OCI-LY3 (cell line): Measurements from ENCODE around the gene CYP24A1.

Source experiments
- H2AFZ ChIP-seq: fragments of 200-600, 300-600 bp; shearing (Covaris generic); 2 replicates; pipeline ENCODE4 v1.6.0; 2014; ENCODE audit warnings: antibody characterized with exemption, low read depth, low read length
- H3K27ac ChIP-seq: fragments of 200-600, 300-600 bp; sonication (generic); 2 replicates; pipeline ENCODE4 v1.5.1; 2014; ENCODE audit warnings: mild to moderate bottlenecking, low read length, moderate library complexity, mixed read lengths
- H3K27me3 ChIP-seq: fragments of 200-600, 300-600 bp; sonication (generic); 2 replicates; pipeline ENCODE4 v1.6.1; 2014; ENCODE audit warnings: low read depth, low read length, mixed read lengths
- H3K36me3 ChIP-seq: fragments of 200-600, 300-600 bp; sonication (generic); replicated peaks from 2 replicates; pipeline ENCODE3; 2014; ENCODE audit warnings: low read depth, low read length, mixed read lengths
- H3K4me1 ChIP-seq: fragments of 300-600, 200-600 bp; sonication (generic); 2 replicates; pipeline ENCODE4 v1.6.1; 2014; ENCODE audit warnings: low read length, mixed read lengths
- H3K4me2 ChIP-seq: fragments of 200-600, 300-600 bp; sonication (generic); 2 replicates; pipeline ENCODE4 v1.6.1; 2014; ENCODE audit warnings: low read length, mixed read lengths
- H3K4me3 ChIP-seq: fragments of 300-600, 200-600 bp; sonication (generic); 2 replicates; pipeline ENCODE4 v1.5.1; 2014; ENCODE audit warnings: antibody characterized with exemption, mild to moderate bottlenecking, low read length, moderate library complexity
- H3K79me2 ChIP-seq: fragments of 300-600, 200-600 bp; shearing (Covaris generic); 2 replicates; pipeline ENCODE4 v1.6.1; 2014; ENCODE audit warnings: mild to moderate bottlenecking, low read length, mixed read lengths
- H3K9ac ChIP-seq: fragments of 300-600, 200-600 bp; shearing (Covaris generic); 2 replicates; pipeline ENCODE4 v1.6.0; 2014; ENCODE audit warnings: mild to moderate bottlenecking, low read length, moderate library complexity
- H3K9me3 ChIP-seq: fragments of 200-600, 300-600 bp; shearing (Covaris generic); 2 replicates; pipeline ENCODE4 v1.6.1; 2014; ENCODE audit warnings: low read length, mixed read lengths; ENCODE audit not compliant: insufficient read depth
- H4K20me1 ChIP-seq: fragments of 200-600, 300-600 bp; sonication (generic); 2 replicates; pipeline ENCODE4 v1.6.1; 2016; ENCODE audit warnings: low read length, mixed read lengths; ENCODE audit not compliant: insufficient read depth
- EZH2phosphoT487 ChIP-seq: fragments of 200-600 bp; shearing (Covaris generic); IDR thresholded peaks from 2 replicates; pipeline ENCODE4 v1.6.1; 2018; ENCODE audit warnings: antibody characterized with exemption, mixed run types, low read depth
- TF ChIP-seq, protein P1 (sequence below): fragments of 200-600, 300-600 bp; sonication (generic); IDR thresholded peaks from 2 replicates; pipeline ENCODE4 v1.5.1; 2014; ENCODE audit warnings: antibody characterized with exemption, low read length, low read depth

Gene CYP24A1

DNA sequence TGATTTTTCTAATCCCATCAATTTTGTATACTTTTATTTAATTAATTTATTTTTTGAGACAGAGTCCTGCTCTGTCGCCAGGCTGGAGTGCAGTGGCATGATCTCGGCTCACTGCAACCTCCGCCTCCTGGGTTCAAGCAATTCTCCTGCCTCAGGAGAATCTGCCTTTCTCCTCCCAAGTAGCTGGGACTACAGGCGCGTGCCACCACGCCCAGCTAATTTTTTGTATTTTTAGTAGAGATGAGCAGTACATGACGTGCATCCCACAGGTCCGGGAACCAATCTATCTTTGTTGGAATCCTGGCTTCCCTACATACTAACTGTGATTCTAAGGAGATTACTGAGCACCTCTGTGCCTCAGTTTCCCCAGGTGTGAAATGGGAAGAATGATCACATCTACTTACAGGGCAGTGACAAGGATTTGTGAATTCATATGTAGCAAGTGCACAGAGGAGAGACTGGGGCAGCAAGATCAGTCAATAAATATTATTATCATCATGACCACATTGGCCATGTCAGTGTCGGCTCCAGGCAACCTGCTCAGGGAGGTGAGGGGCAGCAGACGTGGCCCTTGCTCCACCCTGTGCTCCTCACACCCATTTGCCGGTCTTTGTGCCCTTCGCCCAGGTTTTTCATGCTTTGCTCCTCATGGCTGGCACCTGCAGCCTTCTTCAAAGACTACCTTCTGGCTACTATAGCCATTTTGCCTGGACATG, 22.1 kb downstream of the CYP24A1 start:
- H3K36me3 ChIP-seq, result no peaks in the 10 kb centered on the region
- H3K9ac ChIP-seq, result no peak overlapping the region
- H3K27ac ChIP-seq, result no peak overlapping the region
- TF ChIP-seq, protein P1, sequence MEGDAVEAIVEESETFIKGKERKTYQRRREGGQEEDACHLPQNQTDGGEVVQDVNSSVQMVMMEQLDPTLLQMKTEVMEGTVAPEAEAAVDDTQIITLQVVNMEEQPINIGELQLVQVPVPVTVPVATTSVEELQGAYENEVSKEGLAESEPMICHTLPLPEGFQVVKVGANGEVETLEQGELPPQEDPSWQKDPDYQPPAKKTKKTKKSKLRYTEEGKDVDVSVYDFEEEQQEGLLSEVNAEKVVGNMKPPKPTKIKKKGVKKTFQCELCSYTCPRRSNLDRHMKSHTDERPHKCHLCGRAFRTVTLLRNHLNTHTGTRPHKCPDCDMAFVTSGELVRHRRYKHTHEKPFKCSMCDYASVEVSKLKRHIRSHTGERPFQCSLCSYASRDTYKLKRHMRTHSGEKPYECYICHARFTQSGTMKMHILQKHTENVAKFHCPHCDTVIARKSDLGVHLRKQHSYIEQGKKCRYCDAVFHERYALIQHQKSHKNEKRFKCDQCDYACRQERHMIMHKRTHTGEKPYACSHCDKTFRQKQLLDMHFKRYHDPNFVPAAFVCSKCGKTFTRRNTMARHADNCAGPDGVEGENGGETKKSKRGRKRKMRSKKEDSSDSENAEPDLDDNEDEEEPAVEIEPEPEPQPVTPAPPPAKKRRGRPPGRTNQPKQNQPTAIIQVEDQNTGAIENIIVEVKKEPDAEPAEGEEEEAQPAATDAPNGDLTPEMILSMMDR, result no peak
- no peak for TF ChIP-seq EZH2phosphoT487
- no peaks in the 10 kb centered on the region for H3K9me3 ChIP-seq
- H3K4me3 ChIP-seq, result no peak overlapping the region
- no peaks in the 10 kb centered on the region for H3K4me1 ChIP-seq
- H4K20me1 ChIP-seq, result no peaks in the 10 kb centered on the region
- no peaks in the 10 kb centered on the region for H3K79me2 ChIP-seq
- H3K27me3 ChIP-seq, result 0 out of 2 replicates have a peak, but pooled peaks cover 4% of the 10 kb centered on the region
- H3K4me2 ChIP-seq, result no peak overlapping the region
- no peak overlapping the region for H2AFZ ChIP-seq

DNA sequence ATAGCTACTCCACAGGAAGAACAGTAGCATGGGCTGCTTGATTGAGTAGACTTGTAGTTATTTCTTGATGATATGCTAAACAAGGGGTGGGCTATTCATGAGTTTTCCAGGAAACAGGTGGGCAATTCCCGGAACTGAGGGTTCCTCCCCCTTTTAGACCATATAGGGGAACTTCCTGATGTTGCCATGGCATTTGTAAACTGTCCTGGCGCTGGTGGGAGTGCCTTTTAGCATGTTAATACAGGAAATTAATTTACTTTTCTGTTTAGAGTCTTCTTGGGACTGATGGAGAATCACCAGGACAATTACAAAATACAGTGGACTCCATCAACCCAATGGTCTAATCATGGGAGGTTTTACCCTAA, 22.7 kb downstream of the CYP24A1 start:
- no peak for TF ChIP-seq EZH2phosphoT487
- TF ChIP-seq, protein P1, result no peak
- Histone ChIP-seq H4K20me1 (no peaks in the 10 kb centered on the region), H3K4me1 (no peaks in the 10 kb centered on the region), H3K4me3 (no peak overlapping the region), H3K27ac (no peak overlapping the region), H3K79me2 (no peaks in the 10 kb centered on the region), H3K9ac (no peak overlapping the region), H3K36me3 (no peaks in the 10 kb centered on the region), H3K9me3 (no peaks in the 10 kb centered on the region), H3K4me2 (no peak overlapping the region), H3K27me3 (no peaks in the 10 kb centered on the region), H2AFZ (no peak overlapping the region)

DNA sequence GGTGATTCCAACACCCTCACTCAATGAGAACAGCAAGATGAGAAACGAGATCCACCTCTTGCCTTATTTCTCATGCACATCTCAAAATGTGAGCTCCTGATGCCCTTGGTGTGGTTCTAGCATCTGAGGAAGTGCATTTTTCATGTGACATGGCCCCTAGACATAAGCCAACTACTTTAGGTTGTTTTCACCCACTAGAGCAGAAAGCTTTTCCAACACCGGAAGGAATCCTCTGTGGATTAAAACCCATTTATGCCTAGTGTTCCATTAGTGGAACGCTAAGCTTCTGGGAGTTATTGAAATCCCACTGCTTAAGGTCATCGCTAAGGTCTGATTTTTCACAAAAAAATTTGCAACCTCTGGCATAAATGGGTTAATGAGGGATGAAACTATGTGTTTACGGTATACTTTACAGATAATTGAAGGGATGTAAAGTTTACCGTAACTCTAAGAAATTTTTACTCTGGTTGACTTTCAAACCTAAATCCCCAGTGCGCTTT, 24.0 kb downstream of the CYP24A1 start:
- Histone ChIP-seq H3K9me3 (no peaks in the 10 kb centered on the region), H3K27me3 (no peaks in the 10 kb centered on the region), H4K20me1 (no peaks in the 10 kb centered on the region), H3K4me1 (no peaks in the 10 kb centered on the region), H3K4me3 (no peak overlapping the region), H2AFZ (no peak overlapping the region), H3K79me2 (no peaks in the 10 kb centered on the region), H3K27ac (no peak overlapping the region), H3K9ac (no peak overlapping the region), H3K36me3 (no peaks in the 10 kb centered on the region), H3K4me2 (no peak overlapping the region)
- no peak for TF ChIP-seq EZH2phosphoT487
- TF ChIP-seq, protein P1, result no peak

DNA sequence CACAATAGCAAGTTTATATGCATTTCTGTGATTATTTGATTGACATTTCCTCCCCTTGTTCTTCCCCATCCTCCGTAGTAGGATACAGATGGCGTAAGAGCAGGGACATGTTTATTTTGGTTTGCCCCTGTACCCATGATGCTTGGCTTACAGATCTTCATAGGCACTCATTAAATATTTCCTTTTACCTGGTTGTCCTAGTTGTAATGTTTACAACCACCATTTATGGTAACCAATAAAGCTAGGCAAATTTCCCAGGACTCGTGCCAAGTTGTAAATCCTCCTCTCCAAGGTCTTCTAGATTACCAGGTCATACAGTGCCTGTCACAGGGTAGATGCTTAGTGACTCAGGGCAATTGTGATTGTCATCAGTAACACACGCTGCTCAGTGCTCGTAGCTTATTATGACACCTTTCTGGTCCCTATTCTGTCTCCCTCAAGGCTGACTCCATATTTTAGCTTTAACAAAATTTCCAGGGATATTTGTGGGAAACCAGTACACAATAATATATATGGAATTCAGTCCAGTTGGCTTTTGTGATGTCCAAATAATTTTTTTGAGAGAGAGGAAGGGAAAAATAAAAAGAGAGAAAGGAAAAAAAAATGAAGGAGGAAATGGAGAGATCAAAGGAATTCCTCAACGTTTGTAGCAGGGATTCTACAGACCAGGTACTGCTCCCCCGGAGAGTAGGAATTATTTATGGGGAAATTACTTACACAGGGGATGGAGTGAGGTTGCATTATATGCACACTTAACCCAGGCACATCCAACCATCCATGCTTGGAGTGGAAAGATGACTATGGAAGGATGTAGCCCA, 24.6 kb downstream of the CYP24A1 start:
- H3K4me1 ChIP-seq, result no peaks in the 10 kb centered on the region
- no peaks in the 10 kb centered on the region for H3K79me2 ChIP-seq
- H3K9ac ChIP-seq, result no peak overlapping the region
- H3K4me2 ChIP-seq, result no peak overlapping the region
- H3K27me3 ChIP-seq, result no peaks in the 10 kb centered on the region
- no peaks in the 10 kb centered on the region for H3K36me3 ChIP-seq
- TF ChIP-seq, protein P1, result no peak
- no peaks in the 10 kb centered on the region for H3K9me3 ChIP-seq
- H4K20me1 ChIP-seq, result no peaks in the 10 kb centered on the region
- H3K27ac ChIP-seq, result no peak overlapping the region
- H3K4me3 ChIP-seq, result no peak overlapping the region
- H2AFZ ChIP-seq, result no peak overlapping the region
